Lung (tissue), 12 donors: Measurements from ENCODE around the gene TYRO3. TPM values are rescaled to one million over a fixed set of nuclear protein-coding genes. Genes with fewer than 3 reads are reported as not detected.

ENCODE experiments used
- ATAC-seq: fragments of 200-7000 bp; cut with Tn5 transposase; one replicate; pipeline ENCODE4 v1.9.1; 2020; ENCODE audit warnings: moderate number of reproducible peaks; ENCODE audit not compliant: insufficient read depth, low FRiP score
- DNase-seq, 3 donors: peaks; one replicate each; pipeline ENCODE4 v3.0.0-alpha.2; 2013 to 2017
- H3K27ac ChIP-seq, 2 donors: one replicate each; pipeline ENCODE4 v1.5.1; 2013; ENCODE audit warnings: mild to moderate bottlenecking in 2 of 2, moderate library complexity in 2 of 2, control low read depth in 1 of 2, inconsistent platforms in 1 of 2, low read depth in 1 of 2, low read length in 1 of 2
- H3K27me3 ChIP-seq, 3 donors: one replicate each; pipeline ENCODE4 v1.5.1; 2013; ENCODE audit warnings: low read length in 2 of 3; ENCODE audit not compliant: control insufficient read depth in 3 of 3, insufficient read depth in 3 of 3
- H3K36me3 ChIP-seq, 4 donors: one replicate each; pipeline ENCODE4 v1.5.1; 2013; ENCODE audit warnings: low read length in 4 of 4, mild to moderate bottlenecking in 1 of 4, moderate library complexity in 1 of 4; ENCODE audit not compliant: control insufficient read depth in 4 of 4, insufficient read depth in 4 of 4
- H3K4me1 ChIP-seq, 5 donors: one replicate each; pipeline ENCODE4 v1.5.1; 2013; ENCODE audit warnings: low read length in 5 of 5, mild to moderate bottlenecking in 2 of 5, moderate library complexity in 1 of 5; ENCODE audit not compliant: control insufficient read depth in 5 of 5, insufficient read depth in 5 of 5
- H3K4me3 ChIP-seq: one replicate; pipeline ENCODE4 v1.5.1; 2013; ENCODE audit warnings: mild to moderate bottlenecking, control low read depth, moderate library complexity
- H3K9ac ChIP-seq, 2 donors: one replicate each; pipeline ENCODE4 v1.5.1; 2013; ENCODE audit warnings: low read length in 2 of 2, control low read depth in 1 of 2; ENCODE audit not compliant: insufficient read depth in 1 of 2
- H3K9me3 ChIP-seq, 4 donors: one replicate each; pipeline ENCODE4 v1.5.1; 2013; ENCODE audit warnings: low read length in 3 of 4, mild to moderate bottlenecking in 1 of 4, moderate library complexity in 1 of 4; ENCODE audit not compliant: control insufficient read depth in 4 of 4, insufficient read depth in 3 of 4
- WGBS, 2 donors: extraction: QIAGEN DNeasy Blood & Tissue Kit; methylation state at CpG; one replicate each; pipeline ENCODE4 v1.1.7; 2013; 5-methylcytosine and 5-hydroxymethylcytosine counted together
- polyA plus RNA-seq, 2 donors: library from polyadenylated mRNA; stranded (reverse); fragments of 200-250 nt; gene quantifications; one replicate each; pipeline ENCODE4 v1.2.1, GENCODE V29; 2013
- total RNA-seq, 2 donors: library from RNA; depleted of rRNA in 1 of 2; stranded (reverse); fragments of >200 nt in 1 of 2; gene quantifications; one replicate each; pipeline ENCODE4 v1.2.1, GENCODE V29; 2014 to 2021
- TF ChIP-seq, protein P1 (sequence below): IDR thresholded peaks from 2 replicates; pipeline ENCODE4 v1.5.1; 2012; ENCODE audit warnings: mild to moderate bottlenecking; ENCODE audit errors: control extremely low read depth, extremely low read depth
- donor health status: control.
- donor health status: control.
- donor health status: Bipolar disorder and iron deficiency.
- donor health status: healthy.
- donor health status: DM: yes; HTN: yes; CAD: no.

Gene TYRO3
- total and polyA plus RNA-seq, 4 donors = 4.2 to 17.9 (median 12.6) TPM

DNA sequence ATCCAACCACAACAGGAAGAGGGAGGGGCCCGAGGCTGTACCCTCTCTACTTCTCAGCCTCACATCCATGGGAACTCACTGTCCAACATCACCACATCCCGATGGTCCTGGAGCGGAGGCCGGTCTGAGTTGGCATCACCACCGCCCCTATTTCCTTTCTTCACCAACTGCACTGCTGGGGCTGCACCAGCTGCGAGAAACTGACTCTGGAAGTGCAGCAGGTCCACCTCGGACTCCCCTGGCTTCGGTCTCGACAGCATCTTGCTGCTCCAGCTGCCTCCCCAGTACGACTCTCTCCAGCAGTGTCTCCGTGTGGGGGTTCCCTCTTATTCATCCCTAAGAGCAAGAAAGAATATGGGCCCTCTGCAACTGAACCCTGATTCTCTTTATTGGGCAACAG, 22.1 kb upstream of the TYRO3 start:
- H3K4me3 ChIP-seq = no peak overlapping the region
- H3K4me1 ChIP-seq = no peaks in the 10 kb centered on the region
- TF ChIP-seq, protein P1, sequence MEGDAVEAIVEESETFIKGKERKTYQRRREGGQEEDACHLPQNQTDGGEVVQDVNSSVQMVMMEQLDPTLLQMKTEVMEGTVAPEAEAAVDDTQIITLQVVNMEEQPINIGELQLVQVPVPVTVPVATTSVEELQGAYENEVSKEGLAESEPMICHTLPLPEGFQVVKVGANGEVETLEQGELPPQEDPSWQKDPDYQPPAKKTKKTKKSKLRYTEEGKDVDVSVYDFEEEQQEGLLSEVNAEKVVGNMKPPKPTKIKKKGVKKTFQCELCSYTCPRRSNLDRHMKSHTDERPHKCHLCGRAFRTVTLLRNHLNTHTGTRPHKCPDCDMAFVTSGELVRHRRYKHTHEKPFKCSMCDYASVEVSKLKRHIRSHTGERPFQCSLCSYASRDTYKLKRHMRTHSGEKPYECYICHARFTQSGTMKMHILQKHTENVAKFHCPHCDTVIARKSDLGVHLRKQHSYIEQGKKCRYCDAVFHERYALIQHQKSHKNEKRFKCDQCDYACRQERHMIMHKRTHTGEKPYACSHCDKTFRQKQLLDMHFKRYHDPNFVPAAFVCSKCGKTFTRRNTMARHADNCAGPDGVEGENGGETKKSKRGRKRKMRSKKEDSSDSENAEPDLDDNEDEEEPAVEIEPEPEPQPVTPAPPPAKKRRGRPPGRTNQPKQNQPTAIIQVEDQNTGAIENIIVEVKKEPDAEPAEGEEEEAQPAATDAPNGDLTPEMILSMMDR = no peak
- H3K9me3 ChIP-seq = no peaks in the 10 kb centered on the region
- DNase-seq = no peak
- H3K27me3 ChIP-seq = no peaks in the 10 kb centered on the region
- H3K9ac ChIP-seq = no peak overlapping the region
- no peak for ATAC-seq
- H3K36me3 ChIP-seq = peaks cover 12 to 19% (median 17%) of the 10 kb centered on the region in 4 donors
- no peak overlapping the region for H3K27ac ChIP-seq
- WGBS, 2 donors = 89 to 93% methylated on average over 11 of the region's 11 CpGs

DNA sequence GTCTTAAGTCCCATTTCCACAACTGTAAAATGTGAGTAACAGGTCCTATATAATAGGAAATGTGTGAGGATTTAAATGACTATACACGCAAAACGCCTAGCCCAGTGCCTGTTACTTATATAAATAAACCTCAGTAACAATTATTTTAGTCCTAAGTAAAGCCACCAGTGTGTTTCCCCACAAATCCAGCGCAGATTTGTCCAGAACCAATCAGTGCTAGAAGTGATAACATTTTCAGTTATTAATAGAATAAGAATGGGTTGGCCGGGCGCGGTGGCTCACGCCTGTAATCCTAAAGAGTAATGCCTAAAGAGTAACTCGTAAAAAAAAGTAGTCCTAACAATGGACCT, 15.5 kb upstream of the TYRO3 start:
- DNase-seq (no peak), ATAC-seq (peak; percentile 14)
- TF ChIP-seq, protein P1 = no peak
- Histone ChIP-seq H3K4me1 (peaks cover 0 to 8% (median 3%) of the 10 kb centered on the region in 5 donors), H3K9me3 (peaks cover 0 to 1% (median 0%) of the 10 kb centered on the region in 4 donors), H3K27me3 (no peaks in the 10 kb centered on the region), H3K4me3 (peak overlapping the region; percentile 85), H3K27ac (peak overlapping the region in 1 of 2 donors; percentile 74), H3K9ac (peak overlapping the region; percentile 81 to 92), H3K36me3 (peaks cover 0 to 3% (median 0%) of the 10 kb centered on the region in 4 donors)
- WGBS, 2 donors = 5 to 11% methylated on average over 8 of the region's 8 CpGs

DNA sequence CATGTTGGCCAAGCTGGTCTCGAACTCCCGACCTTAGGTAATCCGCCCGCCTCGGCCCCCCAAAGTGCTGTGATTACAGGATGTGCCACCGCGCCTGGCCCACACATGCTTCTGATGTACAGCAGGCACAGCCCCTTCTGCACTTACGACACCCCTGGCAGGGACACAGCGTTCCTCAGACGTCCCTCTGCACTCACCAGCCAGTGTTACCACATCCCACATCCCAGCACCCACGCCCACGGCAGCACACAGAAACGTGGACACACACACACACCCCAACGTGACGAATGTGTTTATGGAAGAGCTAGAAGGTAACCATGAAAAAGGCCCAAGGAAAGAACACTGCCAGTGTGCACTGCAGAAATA, 14.4 kb upstream of the TYRO3 start:
- Histone ChIP-seq H3K36me3 (peaks cover 0 to 3% (median 0%) of the 10 kb centered on the region in 4 donors), H3K27me3 (no peaks in the 10 kb centered on the region), H3K9me3 (peaks cover 0 to 1% (median 0%) of the 10 kb centered on the region in 4 donors), H3K4me3 (no peak overlapping the region), H3K9ac (no peak overlapping the region), H3K27ac (no peak overlapping the region), H3K4me1 (peaks cover 0 to 8% (median 3%) of the 10 kb centered on the region in 5 donors)
- DNase-seq = no peak
- TF ChIP-seq, protein P1 = no peak
- WGBS, 2 donors = 47 to 68% methylated on average over 15 of the region's 15 CpGs
- ATAC-seq = no peak

DNA sequence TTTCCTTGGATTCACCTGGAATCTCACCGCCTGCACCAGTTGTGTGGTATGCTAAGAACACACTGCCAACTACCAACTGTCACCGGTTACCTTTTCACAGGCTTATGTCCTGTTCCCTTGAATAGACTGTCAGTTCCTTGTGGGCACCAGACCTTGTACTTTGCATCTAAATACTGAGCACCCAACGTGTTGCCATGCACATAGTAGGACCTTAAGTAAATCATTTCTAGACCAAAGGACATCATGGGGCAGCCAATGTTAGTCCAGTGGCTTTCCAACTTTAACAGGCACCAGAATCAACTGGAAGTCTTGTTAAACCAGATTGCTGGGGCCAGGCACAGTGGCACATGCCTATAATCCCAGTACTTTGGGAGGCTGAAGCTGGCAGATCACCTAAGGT, 13.8 kb upstream of the TYRO3 start:
- TF ChIP-seq, protein P1 = no peak
- no peak overlapping the region for H3K27ac ChIP-seq
- ATAC-seq (no peak), DNase-seq (no peak)
- peaks cover 0 to 8% (median 3%) of the 10 kb centered on the region in 5 donors for H3K4me1 ChIP-seq
- H3K36me3 ChIP-seq = peaks cover 0 to 3% (median 0%) of the 10 kb centered on the region in 4 donors
- 91 to 95% methylated on average over 3 of the region's 3 CpGs for WGBS, 2 donors
- H3K4me3 ChIP-seq = no peak overlapping the region
- H3K9me3 ChIP-seq = peaks cover 0 to 1% (median 0%) of the 10 kb centered on the region in 4 donors
- no peak overlapping the region for H3K9ac ChIP-seq
- H3K27me3 ChIP-seq = no peaks in the 10 kb centered on the region
